IPS DF 6.9 (cell line): ENCODE measurements around the gene PHETA2.
"Not testable (repeated sequence)": the region's sequence is repeated elsewhere in the genome, so short reads cannot be mapped to it uniquely, and the experiment has no call there.

Experiments
- DNase-seq: peaks from one replicate; pipeline ENCODE4 v3.0.0-alpha.2; 2013; ENCODE audit warnings: low read depth, low spot score
- H3K27ac ChIP-seq: one replicate; pipeline ENCODE4 v1.5.1; 2013; ENCODE audit warnings: low read length, control low read depth
- H3K27me3 ChIP-seq: 2 replicates; pipeline ENCODE4 v1.6.1; 2013; ENCODE audit warnings: mild to moderate bottlenecking, low read length; ENCODE audit not compliant: control insufficient read depth, insufficient read depth
- H3K36me3 ChIP-seq: 2 replicates; pipeline ENCODE4 v1.6.1; 2013; ENCODE audit warnings: low read length; ENCODE audit not compliant: control insufficient read depth, insufficient read depth
- H3K4me1 ChIP-seq: 2 replicates; pipeline ENCODE4 v1.6.1; 2013; ENCODE audit warnings: low read length; ENCODE audit not compliant: control insufficient read depth, insufficient read depth
- H3K4me3 ChIP-seq: 2 replicates; pipeline ENCODE4 v1.5.1; 2013; ENCODE audit warnings: mild to moderate bottlenecking, low read length
- H3K9me3 ChIP-seq: 2 replicates; pipeline ENCODE4 v1.6.1; 2013; ENCODE audit warnings: low read length, inconsistent platforms; ENCODE audit not compliant: control insufficient read depth, insufficient read depth
- WGBS: extraction: QIAGEN DNeasy Blood & Tissue Kit; methylation state at CpG from one replicate; pipeline ENCODE4 v1.1.7; 2013; ENCODE audit warnings: mixed read lengths, missing lambda C conversion rate; ENCODE audit not compliant: insufficient read length, insufficient coverage; 5-methylcytosine and 5-hydroxymethylcytosine counted together

Gene PHETA2

GRCh38 chr22:42079319-42080251 is 5.5 kb downstream of the PHETA2 start, which contains the start of gene SMDT1:
Gene SMDT1, plus strand, starts transcription at chr22:42079700. Its CDS starts 69 bp downstream, at chr22:42079769.
- no CpG with 5 or more reads among the region's 71 CpGs for WGBS
- peak; percentile 95 for DNase-seq

GRCh38 chr22:42080287-42080686 is 6.2 kb downstream of the PHETA2 start:
- Histone ChIP-seq H3K4me3 (peak overlapping the region; percentile 69; the same call in 1 of the 2 replicates), H3K36me3 (no peaks in the 10 kb centered on the region), H3K9me3 (no peaks in the 10 kb centered on the region), H3K27ac (no peak overlapping the region), H3K4me1 (no peaks in the 10 kb centered on the region), H3K27me3 (no peaks in the 10 kb centered on the region)
- WGBS, result no CpG with 5 or more reads among the region's 14 CpGs
- no peak for DNase-seq

More at GRCh38 chr22:42079319-42080251, 5.5 kb downstream of the PHETA2 start, which contains the start of gene SMDT1:
- Histone ChIP-seq H3K9me3 (no peaks in the 10 kb centered on the region), H3K4me3 (peak within 1 kb of the TSS; percentile 69; the same call in 1 of the 2 replicates), H3K27me3 (no peaks in the 10 kb centered on the region), H3K36me3 (no peaks in the 10 kb centered on the region), H3K27ac (no peak within 1 kb of the TSS), H3K4me1 (no peaks in the 10 kb centered on the region)

- no CpG with 5 or more reads among the region's 4 CpGs for WGBS
- Histone ChIP-seq H3K4me1 (no peaks in the 10 kb centered on the region), H3K36me3 (peaks cover 12% of the 10 kb centered on the region; the same call in 1 of the 2 replicates)
These were observed 9.1 kb downstream of the PHETA2 start for GRCh38 chr22:42083119-42083518.

GRCh38 chr22:42084874-42085273 is 10.8 kb downstream of the PHETA2 start:
- DNase-seq, result no peak
- no peaks in the 10 kb centered on the region for H3K9me3 ChIP-seq

More at GRCh38 chr22:42083119-42083518, 9.1 kb downstream of the PHETA2 start:
- no peaks in the 10 kb centered on the region for H3K9me3 ChIP-seq
- H3K4me3 ChIP-seq, result no peak overlapping the region
- DNase-seq, result no peak
- H3K27me3 ChIP-seq, result no peaks in the 10 kb centered on the region
- H3K27ac ChIP-seq, result no peak overlapping the region

GRCh38 chr22:42086051-42086450 is 12.0 kb downstream of the PHETA2 start:
- Histone ChIP-seq H3K4me1 (no peaks in the 10 kb centered on the region), H3K4me3 (no peak overlapping the region), H3K9me3 (no peaks in the 10 kb centered on the region), H3K36me3 (peaks cover 12% of the 10 kb centered on the region; the same call in 1 of the 2 replicates), H3K27ac (no peak overlapping the region), H3K27me3 (no peaks in the 10 kb centered on the region)
- no CpG with 5 or more reads among the region's 6 CpGs for WGBS
- no peak for DNase-seq

More at GRCh38 chr22:42084874-42085273, 10.8 kb downstream of the PHETA2 start:
- Histone ChIP-seq H3K27ac (no peak overlapping the region), H3K36me3 (peaks cover 12% of the 10 kb centered on the region; the same call in 1 of the 2 replicates), H3K4me3 (no peak overlapping the region), H3K4me1 (no peaks in the 10 kb centered on the region), H3K27me3 (no peaks in the 10 kb centered on the region)
- no CpG with 5 or more reads among the region's 8 CpGs for WGBS

- Histone ChIP-seq H3K4me3 (peak within 1 kb of the TSS; percentile 55), H3K27me3 (no peaks in the 10 kb centered on the region), H3K27ac (no peak within 1 kb of the TSS), H3K4me1 (no peaks in the 10 kb centered on the region), H3K9me3 (no peaks in the 10 kb centered on the region), H3K36me3 (peaks cover 6% of the 10 kb centered on the region; the same call in 1 of the 2 replicates)
- no CpG with 5 or more reads among the region's 71 CpGs for WGBS
- DNase-seq, result peak; percentile 97
These were observed 16.8 kb downstream of the PHETA2 start, which contains the start of gene NDUFA6 for GRCh38 chr22:42090596-42091454. Gene NDUFA6, minus strand, starts transcription at chr22:42090772. Its CDS starts 28 bp downstream, at chr22:42090744.

- no peaks in the 10 kb centered on the region for H3K9me3 ChIP-seq
- no peaks in the 10 kb centered on the region for H3K4me1 ChIP-seq
- peaks cover 2% of the 10 kb centered on the region; the same call in 1 of the 2 replicates for H3K36me3 ChIP-seq
- no peak for DNase-seq
- no CpG with 5 or more reads among the region's 7 CpGs for WGBS
- H3K27ac ChIP-seq, result no peak overlapping the region
- no peaks in the 10 kb centered on the region for H3K27me3 ChIP-seq
- H3K4me3 ChIP-seq, result peak overlapping the region; percentile 26; the same call in 1 of the 2 replicates
These were observed 17.4 kb downstream of the PHETA2 start for GRCh38 chr22:42091455-42091782.

- H3K27me3 ChIP-seq, result no peaks in the 10 kb centered on the region
- H3K4me1 ChIP-seq, result no peaks in the 10 kb centered on the region
- peaks cover 2% of the 10 kb centered on the region; the same call in 1 of the 2 replicates for H3K9me3 ChIP-seq
- no peak for DNase-seq
- no peaks in the 10 kb centered on the region for H3K36me3 ChIP-seq
- no CpG with 5 or more reads among the region's 3 CpGs for WGBS
- H3K27ac ChIP-seq, result no peak overlapping the region
- H3K4me3 ChIP-seq, result no peak overlapping the region
These were observed 27.2 kb downstream of the PHETA2 start for GRCh38 chr22:42101199-42101598.

GRCh38 chr22:42104332-42104860 is 30.3 kb downstream of the PHETA2 start:
- H3K27ac ChIP-seq, H3K27me3 ChIP-seq, H3K36me3 ChIP-seq, H3K9me3 ChIP-seq, H3K4me3 ChIP-seq, H3K4me1 ChIP-seq, DNase-seq: not testable (repeated sequence)
- WGBS, result no CpG with 5 or more reads among the region's 6 CpGs

GRCh38 chr22:42108848-42109247 is 34.8 kb downstream of the PHETA2 start:
- no peak overlapping the region for H3K27ac ChIP-seq
- H3K4me1 ChIP-seq, result no peaks in the 10 kb centered on the region
- H3K9me3 ChIP-seq, result peaks cover 2% of the 10 kb centered on the region; the same call in 1 of the 2 replicates
- no peak overlapping the region for H3K4me3 ChIP-seq
- no CpG with 5 or more reads among the region's 18 CpGs for WGBS
- no peaks in the 10 kb centered on the region for H3K27me3 ChIP-seq
- no peaks in the 10 kb centered on the region for H3K36me3 ChIP-seq
- DNase-seq, result no peak
